ENCODE measurements around the gene APPBP2.
A peak's percentile ranks its signal among the peaks of the same experiment; 100 is the strongest.
"Not testable (repeated sequence)": the region's sequence is repeated elsewhere in the genome, so short reads cannot be mapped to it uniquely, and the experiment has no call there.

APPBP2 gene

DNA sequence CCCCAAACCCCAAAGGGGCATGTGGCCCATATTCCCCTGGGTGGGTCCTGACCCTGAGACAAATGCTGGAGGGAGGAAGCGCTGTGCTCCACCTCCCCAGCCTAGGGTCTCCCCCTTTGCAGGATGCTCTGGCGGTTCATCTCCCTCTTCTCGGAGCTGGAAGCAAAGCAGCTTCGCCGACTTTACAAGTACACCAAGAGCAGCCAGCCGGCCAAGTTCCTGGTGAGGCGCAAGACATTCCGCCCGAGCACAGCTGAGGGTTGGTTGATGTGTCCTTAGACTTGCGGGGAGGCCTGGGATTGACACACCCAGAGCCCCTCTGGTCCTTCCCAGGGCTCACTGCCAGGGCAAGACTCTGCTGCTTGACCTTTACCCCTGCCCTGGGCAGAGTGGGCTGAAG, 99.4 kb downstream of the APPBP2 start:
- TF ChIP-seq POLR2AphosphoS5 (IDR thresholded peaks at IDR 0.05; ENCODE audit: low read depth, low read length) (no peak), PAX5 (IDR thresholded peaks at IDR 0.05; ENCODE audit: insufficient read depth, low read length, severe bottlenecking) (no peak), POU2F2 (IDR thresholded peaks at IDR 0.05; ENCODE audit: low read depth, low read length) (no peak), TAF1 (IDR thresholded peaks at IDR 0.05; ENCODE audit: low read depth, low read length) (no peak), SPI1 (IDR thresholded peaks at IDR 0.05; ENCODE audit: low read depth, low read length) (no peak), POLR2A (IDR thresholded peaks at IDR 0.05; ENCODE audit: low read depth, low read length) (no peak)
- FAIRE-seq (no peak), DNase-seq (ENCODE audit: insufficient read length, low spot score) (no peak)

DNA sequence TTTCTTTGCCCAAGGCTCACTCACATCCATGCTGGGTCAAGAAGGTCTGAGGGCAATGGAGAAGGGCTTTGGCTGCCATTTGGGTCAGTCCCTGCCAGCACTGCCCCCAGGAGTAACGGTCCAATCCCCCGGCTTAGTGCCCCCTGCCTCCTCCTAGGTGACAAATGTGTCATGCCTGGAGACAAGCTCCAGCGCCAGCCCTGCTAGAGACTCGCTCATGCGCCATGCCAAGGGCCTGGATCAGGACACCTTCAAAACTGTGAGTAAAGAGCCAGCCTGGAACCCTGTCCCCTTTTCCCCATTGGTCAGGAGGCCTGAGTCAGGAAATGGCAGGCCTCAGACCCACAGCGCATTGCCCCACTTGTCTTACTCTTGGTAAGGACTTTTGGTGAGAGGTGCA, 100.4 kb downstream of the APPBP2 start:
- no peak for TF ChIP-seq POLR2A (IDR thresholded peaks at IDR 0.05; ENCODE audit: low read depth, low read length)
- TF ChIP-seq SPI1 (IDR thresholded peaks at IDR 0.05; ENCODE audit: low read depth, low read length) = no peak
- no peak for TF ChIP-seq PAX5 (IDR thresholded peaks at IDR 0.05; ENCODE audit: insufficient read depth, low read length, severe bottlenecking)
- TF ChIP-seq TAF1 (IDR thresholded peaks at IDR 0.05; ENCODE audit: low read depth, low read length) = no peak
- no peak for TF ChIP-seq POU2F2 (IDR thresholded peaks at IDR 0.05; ENCODE audit: low read depth, low read length)
- no peak for TF ChIP-seq POLR2AphosphoS5 (IDR thresholded peaks at IDR 0.05; ENCODE audit: low read depth, low read length)
- FAIRE-seq (no peak), DNase-seq (ENCODE audit: insufficient read length, low spot score) (no peak)

GRCh38 chr17:60423865-60424264, 102.2 kb downstream of the APPBP2 start:
- FAIRE-seq = no peak
- TF ChIP-seq TAF1 (IDR thresholded peaks at IDR 0.05; ENCODE audit: low read depth, low read length) (no peak), POU2F2 (IDR thresholded peaks at IDR 0.05; ENCODE audit: low read depth, low read length) (no peak)
- no peak for DNase-seq (ENCODE audit: insufficient read length, low spot score)

DNA sequence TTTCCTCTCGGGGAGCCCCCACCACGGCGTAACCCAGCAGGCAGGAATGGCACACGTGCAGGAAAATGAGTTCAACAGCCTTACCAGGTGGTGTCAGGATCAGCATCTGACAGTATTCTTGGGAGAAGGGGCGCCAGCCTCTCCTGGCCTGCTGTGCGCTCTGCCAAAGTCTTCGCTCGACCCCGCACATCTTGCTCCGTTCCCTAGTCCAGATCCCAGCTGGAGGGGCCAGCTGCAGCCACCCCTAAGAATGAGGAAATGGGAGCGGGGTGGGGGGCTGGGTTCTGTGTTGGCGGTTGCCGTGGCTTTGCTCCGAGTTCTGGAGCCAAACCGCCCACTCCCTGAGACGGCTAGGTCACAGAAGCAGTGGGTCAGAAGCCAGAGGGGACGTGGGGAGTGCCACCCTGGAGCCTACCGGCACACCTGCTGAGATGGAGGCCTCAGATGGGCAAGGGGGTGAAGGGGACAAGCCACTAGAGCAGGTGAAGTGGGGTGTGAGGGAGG, 103.8 kb downstream of the APPBP2 start, which contains the start of gene CHCT1:
TSS of gene CHCT1 (plus strand) at position 328 of the 504 bp plus-strand sequence. CDS start at position 432, 104 bp downstream.
- DNase-seq (ENCODE audit: insufficient read length, low spot score) = no peak
- FAIRE-seq = no peak
- TF ChIP-seq POLR2AphosphoS5 (IDR thresholded peaks at IDR 0.05; ENCODE audit: low read depth, low read length) (no peak), SPI1 (IDR thresholded peaks at IDR 0.05; ENCODE audit: low read depth, low read length) (peak; percentile 15; the same call in 1 of the 2 replicates), PAX5 (IDR thresholded peaks at IDR 0.05; ENCODE audit: insufficient read depth, low read length, severe bottlenecking) (no peak)

DNA sequence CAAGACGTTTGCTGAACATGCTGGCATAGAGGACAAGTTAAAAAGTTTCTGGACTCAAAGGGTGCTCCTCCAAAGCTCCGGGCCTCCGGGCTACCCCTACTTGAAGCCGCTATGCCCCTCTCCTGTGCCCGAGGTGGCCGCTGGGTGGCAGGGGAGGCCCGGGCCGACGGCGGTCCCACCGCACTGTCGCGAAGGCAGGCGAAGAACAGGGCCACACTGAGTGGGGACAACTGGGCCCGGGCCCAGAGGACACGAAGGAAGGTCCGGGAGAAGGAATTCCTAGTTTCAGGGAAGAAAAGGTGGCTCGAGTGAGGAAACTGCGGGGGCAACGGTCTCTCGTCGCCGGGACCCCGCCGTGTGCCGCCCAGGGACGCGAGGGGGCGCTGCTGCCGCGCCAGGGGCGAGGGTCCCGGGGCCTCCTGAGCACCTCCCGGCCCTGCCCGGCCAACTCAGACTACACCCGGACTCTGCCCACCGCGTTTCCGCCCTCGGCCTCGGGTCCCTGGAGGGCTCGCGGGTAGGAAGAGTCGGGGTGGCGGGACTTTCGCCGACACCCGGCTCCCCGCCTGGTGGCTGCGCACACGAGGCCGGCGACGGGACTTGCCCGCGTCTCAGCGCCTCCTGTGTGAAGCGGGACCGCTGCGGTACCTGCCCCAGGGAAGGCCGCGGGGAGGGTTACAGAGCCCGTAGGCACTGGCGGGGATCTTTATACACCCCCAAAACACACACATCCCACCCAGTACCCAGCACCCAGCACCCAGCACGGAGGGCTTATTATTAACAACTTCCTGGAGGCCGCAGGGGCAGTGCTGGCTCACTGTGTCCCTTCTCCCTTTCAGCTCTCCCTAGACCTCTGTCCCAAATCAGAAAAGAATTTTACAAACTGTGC, 104.5 kb downstream of the APPBP2 start:
- peak; percentile 87 for FAIRE-seq
- TF ChIP-seq SPI1 (IDR thresholded peaks at IDR 0.05; ENCODE audit: low read depth, low read length) (no peak), PAX5 (IDR thresholded peaks at IDR 0.05; ENCODE audit: insufficient read depth, low read length, severe bottlenecking) (no peak), POLR2A (IDR thresholded peaks at IDR 0.05; ENCODE audit: low read depth, low read length) (no peak), TAF1 (IDR thresholded peaks at IDR 0.05; ENCODE audit: low read depth, low read length) (no peak), POLR2AphosphoS5 (IDR thresholded peaks at IDR 0.05; ENCODE audit: low read depth, low read length) (no peak), POU2F2 (IDR thresholded peaks at IDR 0.05; ENCODE audit: low read depth, low read length) (no peak)
- DNase-seq (ENCODE audit: insufficient read length, low spot score) = peak; percentile 84

- FAIRE-seq; DNase-seq (ENCODE audit: insufficient read length, low spot score): not testable (repeated sequence)
These were observed 106.2 kb downstream of the APPBP2 start for GRCh38 chr17:60419875-60420274.

DNA sequence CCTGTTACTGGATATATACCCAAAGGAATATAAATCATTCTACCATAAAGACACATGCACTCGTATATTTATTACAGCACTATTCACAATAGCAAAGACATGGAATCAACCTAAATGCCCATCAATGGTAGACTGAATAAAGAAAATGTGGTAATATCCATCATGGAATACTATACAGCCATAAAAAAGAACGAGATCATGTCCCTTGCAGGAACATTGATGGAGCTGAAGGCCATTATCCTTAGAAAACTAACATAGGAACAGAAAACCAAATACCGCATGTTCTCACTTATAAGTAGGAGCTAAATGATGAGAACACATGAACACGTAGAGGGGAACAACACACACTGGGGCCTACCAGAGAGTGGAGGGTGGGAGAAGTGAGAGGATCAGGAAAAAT, 107.0 kb downstream of the APPBP2 start:
- FAIRE-seq; DNase-seq (ENCODE audit: insufficient read length, low spot score): not testable (repeated sequence)

DNA sequence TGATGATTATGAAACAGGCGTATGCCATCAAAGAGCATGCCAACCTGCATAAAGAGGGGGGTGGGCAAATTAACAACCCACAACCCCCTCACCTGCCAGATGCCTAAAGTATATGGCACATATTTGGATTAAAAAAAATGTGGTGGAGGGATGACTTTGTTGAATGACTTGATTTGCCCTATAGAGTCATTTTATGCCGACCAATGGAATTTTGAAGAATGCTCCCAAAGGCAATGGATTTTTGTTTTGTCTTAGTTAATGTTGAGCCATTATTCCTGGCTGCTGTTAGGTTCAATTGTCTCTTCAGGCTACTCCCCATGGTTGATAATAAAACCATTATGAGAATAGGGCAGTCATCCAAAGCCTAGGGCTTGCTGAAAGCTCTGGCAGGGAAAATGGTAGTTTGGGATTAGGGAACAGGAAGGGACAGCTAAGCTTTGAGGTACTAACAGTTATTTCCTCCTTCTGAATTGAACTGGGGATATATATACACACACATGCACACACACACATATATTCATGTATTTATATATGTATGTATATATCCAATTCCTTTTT, 109.6 kb downstream of the APPBP2 start:
- TF ChIP-seq PAX5 (IDR thresholded peaks at IDR 0.05; ENCODE audit: insufficient read depth, low read length, severe bottlenecking) (no peak), TAF1 (IDR thresholded peaks at IDR 0.05; ENCODE audit: low read depth, low read length) (no peak), SPI1 (IDR thresholded peaks at IDR 0.05; ENCODE audit: low read depth, low read length) (no peak), POLR2A (IDR thresholded peaks at IDR 0.05; ENCODE audit: low read depth, low read length) (no peak), POU2F2 (IDR thresholded peaks at IDR 0.05; ENCODE audit: low read depth, low read length) (no peak), POLR2AphosphoS5 (IDR thresholded peaks at IDR 0.05; ENCODE audit: low read depth, low read length) (no peak)
- DNase-seq (ENCODE audit: insufficient read length, low spot score) = no peak
- FAIRE-seq = no peak

- DNase-seq (ENCODE audit: insufficient read length, low spot score) (no peak), FAIRE-seq (no peak)
- TF ChIP-seq TAF1 (IDR thresholded peaks at IDR 0.05; ENCODE audit: low read depth, low read length) (no peak), POU2F2 (IDR thresholded peaks at IDR 0.05; ENCODE audit: low read depth, low read length) (no peak), POLR2AphosphoS5 (IDR thresholded peaks at IDR 0.05; ENCODE audit: low read depth, low read length) (no peak), SPI1 (IDR thresholded peaks at IDR 0.05; ENCODE audit: low read depth, low read length) (no peak), POLR2A (IDR thresholded peaks at IDR 0.05; ENCODE audit: low read depth, low read length) (no peak), PAX5 (IDR thresholded peaks at IDR 0.05; ENCODE audit: insufficient read depth, low read length, severe bottlenecking) (no peak)
These were observed 110.9 kb downstream of the APPBP2 start for GRCh38 chr17:60415146-60415545.

DNA sequence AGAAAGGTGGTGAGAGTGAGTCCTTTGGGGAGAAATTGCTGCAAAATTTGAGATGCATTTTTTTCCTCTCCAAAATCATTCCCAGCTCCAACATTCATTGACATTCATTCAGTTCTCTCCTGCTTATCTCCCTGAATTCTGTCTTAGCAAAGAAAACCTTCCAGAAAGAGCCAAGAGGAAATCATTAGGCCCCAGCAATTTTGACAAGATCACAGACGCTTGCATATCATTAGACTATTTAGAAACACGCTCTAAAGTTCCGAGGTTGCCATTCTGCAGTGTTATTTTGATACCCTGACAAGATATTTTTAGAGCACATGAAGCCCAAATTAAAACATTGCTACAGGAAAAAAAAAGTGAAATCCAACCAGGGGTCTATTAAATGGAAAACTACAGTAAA, 113.3 kb downstream of the APPBP2 start:
- TF ChIP-seq PAX5 (IDR thresholded peaks at IDR 0.05; ENCODE audit: insufficient read depth, low read length, severe bottlenecking) (no peak), TAF1 (IDR thresholded peaks at IDR 0.05; ENCODE audit: low read depth, low read length) (no peak), POLR2AphosphoS5 (IDR thresholded peaks at IDR 0.05; ENCODE audit: low read depth, low read length) (no peak), POU2F2 (IDR thresholded peaks at IDR 0.05; ENCODE audit: low read depth, low read length) (no peak), SPI1 (IDR thresholded peaks at IDR 0.05; ENCODE audit: low read depth, low read length) (no peak), POLR2A (IDR thresholded peaks at IDR 0.05; ENCODE audit: low read depth, low read length) (no peak)
- DNase-seq (ENCODE audit: insufficient read length, low spot score) (no peak), FAIRE-seq (no peak)

Data from GM12891 (cell line).